DOHH2 (cell line): ENCODE data around the gene F8.
"Not testable (repeated sequence)": the region's sequence is repeated elsewhere in the genome, so short reads cannot be mapped to it uniquely, and the experiment has no call there.

Experiments used
- H3F3A ChIP-seq: fragments of 200-600 bp; sonication (generic), shearing (Covaris generic); 2 replicates; pipeline ENCODE4 v1.6.0; 2016; ENCODE audit warnings: antibody characterized with exemption, mild to moderate bottlenecking; ENCODE audit not compliant: control insufficient read depth, insufficient read depth
- H3K27ac ChIP-seq: fragments of 200-600 bp; sonication (generic); 2 replicates; pipeline ENCODE4 v1.5.1; 2014; ENCODE audit warnings: low read depth, mild to moderate bottlenecking, low read length, moderate library complexity
- H3K27me3 ChIP-seq: fragments of 200-600 bp; sonication (generic); 2 replicates; pipeline ENCODE4 v1.6.1; 2014; ENCODE audit warnings: mild to moderate bottlenecking, low read length, mixed read lengths; ENCODE audit not compliant: control insufficient read depth
- H3K36me3 ChIP-seq: fragments of 200-600 bp; sonication (generic); 2 replicates; pipeline ENCODE4 v1.6.1; 2014; ENCODE audit warnings: mild to moderate bottlenecking, low read length, moderate library complexity, mixed read lengths; ENCODE audit not compliant: control insufficient read depth
- H3K4me1 ChIP-seq: fragments of 200-600 bp; sonication (generic); 2 replicates; pipeline ENCODE4 v1.6.1; 2014; ENCODE audit warnings: mild to moderate bottlenecking, low read length, mixed read lengths; ENCODE audit not compliant: control insufficient read depth
- H3K4me2 ChIP-seq: fragments of 200-600 bp; sonication (generic); 2 replicates; pipeline ENCODE4 v1.6.0; 2014; ENCODE audit warnings: mild to moderate bottlenecking, low read length, moderate library complexity
- H3K4me3 ChIP-seq: fragments of 200-600 bp; sonication (generic); 2 replicates; pipeline ENCODE4 v1.5.1; 2014; ENCODE audit warnings: mild to moderate bottlenecking, low read length, mixed read lengths
- H3K79me2 ChIP-seq: fragments of 200-600 bp; sonication (generic); 2 replicates; pipeline ENCODE4 v1.6.1; 2014; ENCODE audit warnings: mild to moderate bottlenecking, low read length, mixed read lengths; ENCODE audit not compliant: control insufficient read depth
- H3K9me2 ChIP-seq: fragments of 200-600 bp; sonication (generic); replicated peaks from 2 replicates; pipeline ENCODE4 v1.6.1; 2014; ENCODE audit warnings: mild to moderate bottlenecking, low read length, mixed read lengths; ENCODE audit not compliant: control insufficient read depth
- H3K9me3 ChIP-seq: fragments of 200-600 bp; sonication (generic); 2 replicates; pipeline ENCODE4 v1.6.1; 2014; ENCODE audit warnings: antibody characterized with exemption, low read length, mixed read lengths; ENCODE audit not compliant: control insufficient read depth, insufficient read depth
- H4K20me1 ChIP-seq: fragments of 200-600 bp; sonication (generic); 2 replicates; pipeline ENCODE4 v1.6.0; 2014; ENCODE audit warnings: low read depth, mild to moderate bottlenecking, antibody characterized with exemption, low read length, moderate library complexity; ENCODE audit not compliant: control insufficient read depth, insufficient read depth
- CTCF ChIP-seq: fragments of 200-600 bp; sonication (generic); IDR thresholded peaks from one replicate; pipeline ENCODE4 v1.5.1; 2014; ENCODE audit warnings: antibody characterized with exemption, mild to moderate bottlenecking, low read depth, low read length; ENCODE audit not compliant: poor library complexity, severe bottlenecking
- EZH2phosphoT487 ChIP-seq: fragments of 200-600 bp; sonication (generic); IDR thresholded peaks from 2 replicates; pipeline ENCODE4 v1.6.1; 2017; ENCODE audit warnings: borderline replicate concordance, mild to moderate bottlenecking, antibody characterized with exemption, low read length, moderate library complexity, mixed read lengths

F8 gene

GRCh38 chrX:154914052-154914451 lies 108.5 kb downstream of the F8 start:
- Histone ChIP-seq H3F3A (no peaks in the 10 kb centered on the region), H4K20me1 (no peaks in the 10 kb centered on the region), H3K27me3 (no peaks in the 10 kb centered on the region), H3K4me2 (no peak overlapping the region), H3K36me3 (no peaks in the 10 kb centered on the region), H3K9me3 (no peaks in the 10 kb centered on the region), H3K4me3 (no peak overlapping the region), H3K27ac (no peak overlapping the region), H3K4me1 (no peaks in the 10 kb centered on the region), H3K79me2 (no peaks in the 10 kb centered on the region), H3K9me2 (no peaks in the 10 kb centered on the region)
- TF ChIP-seq EZH2phosphoT487 (no peak), CTCF (no peak)

- H3K9me2 ChIP-seq, H3K36me3 ChIP-seq, H3K4me1 ChIP-seq, H3K79me2 ChIP-seq, H3K27ac ChIP-seq, H3K4me3 ChIP-seq, H3F3A ChIP-seq, H3K4me2 ChIP-seq, H3K27me3 ChIP-seq, H4K20me1 ChIP-seq, H3K9me3 ChIP-seq: not testable (repeated sequence)
Measured at GRCh38 chrX:154910528-154910927, 112.0 kb downstream of the F8 start.

DNA sequence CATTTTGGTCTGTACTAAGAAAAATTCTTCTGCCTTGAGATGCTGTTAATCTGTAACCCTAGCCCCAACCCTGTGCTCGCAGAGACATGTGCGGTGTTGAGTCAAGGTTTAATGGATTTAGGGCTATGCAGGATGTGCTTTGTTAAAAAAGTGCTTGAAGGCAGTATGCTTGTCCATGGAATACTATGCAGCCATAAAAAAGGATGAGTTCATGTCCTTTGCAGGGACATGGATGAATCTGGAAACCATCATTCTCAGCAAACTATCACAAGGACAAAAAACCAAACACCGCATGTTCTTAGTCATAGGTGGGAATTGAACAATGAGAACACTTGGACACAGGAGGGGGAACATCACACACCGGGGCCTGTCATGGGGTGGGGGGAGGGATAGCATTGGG lies 112.5 kb downstream of the F8 start:
- not testable (repeated sequence) for H3F3A ChIP-seq, H3K9me3 ChIP-seq, H3K9me2 ChIP-seq, H3K4me2 ChIP-seq, H4K20me1 ChIP-seq, H3K4me1 ChIP-seq, H3K27me3 ChIP-seq, H3K79me2 ChIP-seq, H3K27ac ChIP-seq, H3K36me3 ChIP-seq, H3K4me3 ChIP-seq

- no peak overlapping the region for H3K4me2 ChIP-seq
Measured at GRCh38 chrX:154908821-154909220, 113.7 kb downstream of the F8 start.

More at GRCh38 chrX:154908821-154909220, 113.7 kb downstream of the F8 start:
- no peak for TF ChIP-seq EZH2phosphoT487
- TF ChIP-seq CTCF = no peak
- Histone ChIP-seq H3K79me2 (no peaks in the 10 kb centered on the region), H3K27me3 (no peaks in the 10 kb centered on the region), H3F3A (no peaks in the 10 kb centered on the region), H3K9me2 (no peaks in the 10 kb centered on the region), H3K9me3 (no peaks in the 10 kb centered on the region), H3K4me1 (no peaks in the 10 kb centered on the region), H3K36me3 (no peaks in the 10 kb centered on the region), H4K20me1 (no peaks in the 10 kb centered on the region), H3K27ac (no peak overlapping the region), H3K4me3 (no peak overlapping the region)
